CD1c-positive myeloid dendritic cell (primary cell): Measurements from ENCODE around the gene SERPINA6.
"Not testable (repeated sequence)": the region's sequence is repeated elsewhere in the genome, so short reads cannot be mapped to it uniquely, and the experiment has no call there.

Experiments used
- DNase-seq: peaks from one replicate; pipeline ENCODE4 v3.0.0-alpha.2; 2016; ENCODE audit errors: extremely low spot score

The SERPINA6 gene

DNA sequence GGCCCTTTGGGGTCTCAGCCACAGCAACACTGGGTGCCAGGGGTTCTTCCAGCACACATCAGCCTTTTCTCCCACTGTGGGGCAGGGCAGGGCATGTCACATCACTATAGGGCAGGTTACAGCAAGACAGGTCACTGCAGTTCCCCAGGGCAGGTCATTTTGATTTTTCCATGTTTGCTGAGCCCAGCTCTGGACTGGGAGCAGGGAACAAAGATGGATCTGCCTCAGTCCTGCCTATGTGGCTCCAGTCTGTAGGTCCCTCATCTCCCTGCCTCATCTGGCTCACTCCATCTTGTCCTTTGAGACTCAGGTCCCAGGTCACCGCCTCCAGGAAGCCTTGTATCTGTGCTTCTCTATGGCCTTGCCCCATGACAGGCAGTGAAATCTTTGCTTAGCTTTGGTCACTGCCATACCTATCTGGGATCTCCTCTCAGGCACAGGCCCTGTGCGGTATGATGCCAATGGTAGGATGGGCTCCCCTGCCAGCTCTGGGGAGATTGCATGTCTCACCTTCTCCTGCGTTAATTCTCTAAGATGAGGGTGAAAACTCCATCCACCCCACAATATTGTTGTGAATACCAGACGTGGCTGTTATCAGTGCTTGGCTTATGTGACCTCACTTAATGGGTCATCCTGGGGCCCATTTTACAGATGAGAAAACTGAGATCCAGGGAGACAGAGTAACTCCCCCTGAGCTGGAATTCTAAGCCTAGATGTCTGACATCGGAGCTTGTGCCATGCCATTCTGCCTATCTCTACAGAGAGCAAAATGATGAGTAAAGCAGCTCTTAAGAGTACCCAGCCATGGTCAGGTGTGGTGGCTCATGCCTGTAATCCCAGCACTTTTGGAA, 1.5 kb downstream of the SERPINA6 start:
- no peak for DNase-seq

DNA sequence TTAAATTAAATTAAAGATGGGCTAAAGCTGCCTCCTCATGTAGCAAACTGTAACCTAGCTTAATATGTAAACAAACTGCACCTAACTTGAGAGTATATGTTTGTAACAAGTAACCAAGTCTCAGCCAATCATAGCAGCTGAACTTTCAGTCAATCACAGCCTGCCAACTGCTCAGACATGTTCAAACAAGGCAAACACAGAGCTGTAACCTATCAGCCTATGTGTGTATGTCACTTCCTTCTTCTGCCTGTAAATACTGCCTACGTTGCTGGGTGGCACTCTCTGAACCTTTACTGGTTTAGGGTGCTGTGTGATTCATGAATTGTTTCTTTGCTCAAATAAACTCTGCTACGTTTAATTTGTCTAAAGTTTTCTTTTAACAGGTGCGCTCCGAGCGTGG, 2.9 kb downstream of the SERPINA6 start:
- no peak for DNase-seq

DNA sequence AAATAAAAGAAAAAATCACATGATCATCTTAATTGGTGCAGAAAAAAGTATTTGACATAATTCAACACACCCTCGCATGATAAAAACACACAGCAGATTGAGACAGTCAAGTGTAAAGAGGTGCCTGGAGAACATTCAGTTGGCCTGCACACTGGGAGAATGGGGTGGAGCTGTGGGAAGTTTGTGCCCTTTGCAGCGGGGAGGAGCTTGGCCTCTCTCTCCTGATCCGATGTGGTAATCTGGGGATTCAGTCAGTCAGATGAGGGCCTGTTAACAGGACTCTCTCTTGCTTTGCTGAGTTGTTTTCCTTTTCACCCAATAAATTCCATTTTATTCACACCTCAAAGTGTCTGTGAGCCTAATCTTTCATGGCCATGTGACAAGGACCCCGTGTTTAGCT, 5.9 kb downstream of the SERPINA6 start:
- DNase-seq, result no peak

DNA sequence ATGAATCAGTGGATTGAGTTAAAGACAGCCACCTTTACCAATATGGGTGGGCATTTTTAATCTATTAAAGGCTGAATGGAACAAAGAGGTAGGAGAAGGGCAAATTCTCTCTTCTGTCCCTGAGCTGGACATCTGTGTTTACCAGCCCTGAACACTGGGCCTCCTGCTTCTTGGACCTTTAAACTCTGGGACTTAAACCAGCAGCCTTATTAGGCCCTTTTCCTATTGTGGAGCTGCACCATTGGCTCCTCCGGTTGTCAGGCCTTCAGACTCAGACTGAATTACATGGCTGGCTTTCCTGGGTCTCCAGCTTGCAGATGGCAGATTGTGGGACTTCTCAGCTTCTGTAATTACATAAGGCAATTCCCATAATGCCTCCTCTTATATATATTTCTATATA, 6.4 kb downstream of the SERPINA6 start:
- no peak for DNase-seq

DNA sequence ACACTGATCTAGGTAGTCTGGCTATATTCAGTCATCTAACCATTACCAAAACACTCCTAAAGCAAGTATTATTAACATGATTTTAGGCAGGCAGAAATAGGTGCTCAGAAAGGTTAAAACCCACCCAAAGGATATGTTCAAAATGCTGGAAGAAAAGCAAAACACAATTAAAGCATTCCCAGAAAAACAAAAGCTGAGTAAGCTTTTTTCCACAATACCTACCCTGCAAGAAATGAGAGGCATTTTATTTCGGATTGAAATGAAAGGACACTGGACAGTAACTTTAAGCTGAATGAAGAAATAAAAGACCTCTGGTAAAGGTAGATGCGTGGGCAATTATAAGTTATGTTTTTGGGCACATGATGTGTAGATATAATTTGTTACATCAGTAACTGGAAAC, 8.2 kb downstream of the SERPINA6 start:
- DNase-seq, result no peak

DNA sequence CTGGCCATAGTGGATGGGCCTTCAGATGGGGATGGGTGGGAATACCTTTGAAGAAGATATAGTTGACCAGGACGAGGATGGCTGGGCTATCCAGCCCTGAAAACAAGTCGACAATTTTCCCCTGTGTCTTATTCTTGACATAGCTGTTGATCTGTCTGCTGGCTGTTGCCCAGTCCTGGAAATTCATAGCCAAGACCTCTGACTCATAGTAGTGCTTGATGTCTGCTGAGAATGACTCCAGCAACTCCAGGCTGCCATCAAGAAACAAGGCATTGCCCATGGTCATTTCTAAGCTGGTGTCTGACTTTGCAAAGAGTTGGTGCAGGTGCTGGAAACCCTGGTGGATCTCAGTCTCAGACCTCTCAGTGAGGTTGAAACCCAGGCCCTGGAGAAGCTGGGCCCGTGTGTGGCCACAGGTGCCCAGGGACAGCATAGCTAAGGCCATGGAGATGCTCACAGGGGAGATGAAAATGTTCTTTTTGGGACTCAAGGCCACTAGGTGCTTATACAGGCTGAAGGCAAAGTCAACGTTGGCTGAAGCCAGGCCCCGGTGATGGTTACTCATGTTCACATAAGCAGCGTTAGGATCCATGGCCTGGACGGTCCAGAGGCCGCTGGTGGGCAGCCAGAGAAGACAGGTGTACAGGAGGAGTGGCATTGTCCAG, 9.0 kb downstream of the SERPINA6 start:
- DNase-seq, result no peak

DNA sequence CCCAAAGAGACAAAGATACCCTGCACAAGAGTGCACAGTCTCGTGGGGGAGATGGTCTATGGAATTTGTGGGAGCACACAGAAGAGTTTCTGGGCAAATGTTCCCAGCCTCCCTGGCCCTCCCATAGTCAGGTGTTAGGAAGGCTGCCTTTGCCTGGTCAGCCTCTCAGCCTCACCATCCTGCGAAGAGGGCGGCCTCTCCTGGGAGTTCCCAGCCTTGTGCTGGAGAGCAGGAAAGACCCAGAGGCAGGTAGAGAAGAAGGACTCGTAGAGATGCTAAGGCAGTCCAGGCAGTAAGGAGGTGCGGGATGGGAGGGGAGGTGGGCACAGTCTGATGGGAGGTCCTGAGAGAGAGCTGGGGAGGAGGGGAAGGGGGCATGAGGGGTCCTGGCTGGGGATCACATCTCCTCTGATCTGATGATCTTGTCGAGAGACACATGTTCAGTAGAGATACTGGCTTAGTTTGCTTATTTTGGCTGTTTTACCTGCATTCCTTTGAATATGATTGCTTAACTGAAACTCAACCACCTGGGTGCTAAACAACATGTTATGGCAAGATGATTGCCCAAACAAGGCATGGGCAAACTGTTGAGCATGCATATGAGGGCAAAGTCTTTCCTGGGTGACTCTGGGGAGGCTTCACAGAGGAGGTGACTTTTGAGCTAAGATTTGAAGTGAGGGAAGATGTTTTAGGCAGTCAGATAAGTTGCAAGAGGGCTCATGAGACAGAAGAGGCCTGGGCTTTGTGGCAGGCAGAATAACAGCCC, 10.5 kb downstream of the SERPINA6 start:
- no peak for DNase-seq

DNA sequence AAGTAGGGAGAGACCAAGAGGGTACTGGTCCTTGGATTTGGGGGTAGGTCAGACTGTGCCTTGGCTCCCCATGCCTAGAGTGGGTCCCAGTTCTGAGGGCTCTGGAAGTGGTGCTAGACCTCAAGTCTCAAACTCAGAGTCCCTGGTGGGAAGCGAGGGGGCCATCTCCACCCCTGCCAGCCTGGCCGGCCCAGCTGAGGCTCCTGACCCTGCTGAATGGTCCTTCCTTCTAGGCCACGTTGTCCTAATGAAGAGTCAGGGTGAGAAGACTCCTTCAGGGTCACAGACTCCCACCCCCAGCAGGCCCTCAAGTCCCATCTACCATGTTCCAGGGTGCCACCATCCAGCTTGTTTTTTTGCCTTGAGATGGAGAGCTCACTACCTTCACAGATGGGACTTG, 12.9 kb downstream of the SERPINA6 start:
- DNase-seq, result no peak

DNA sequence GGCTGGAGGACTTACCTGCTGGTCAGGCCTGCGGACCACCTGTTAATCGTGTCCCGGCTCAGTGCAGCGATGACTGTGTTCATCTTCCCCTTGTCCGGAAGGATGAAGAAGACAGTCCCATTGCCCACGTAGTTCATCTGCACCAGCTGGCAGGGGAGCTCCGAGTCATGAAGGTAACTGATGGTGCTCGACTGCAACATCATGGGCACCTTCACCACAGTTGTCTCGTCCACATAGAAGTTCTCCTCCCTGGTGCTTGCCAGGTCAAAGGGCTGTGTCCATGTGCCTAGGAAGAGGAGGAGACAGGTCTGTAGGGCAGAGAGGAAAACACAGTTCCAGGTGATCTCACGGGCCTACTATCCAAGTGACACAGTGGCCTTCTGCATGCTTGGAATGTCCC, 13.4 kb downstream of the SERPINA6 start:
- DNase-seq, result no peak

DNA sequence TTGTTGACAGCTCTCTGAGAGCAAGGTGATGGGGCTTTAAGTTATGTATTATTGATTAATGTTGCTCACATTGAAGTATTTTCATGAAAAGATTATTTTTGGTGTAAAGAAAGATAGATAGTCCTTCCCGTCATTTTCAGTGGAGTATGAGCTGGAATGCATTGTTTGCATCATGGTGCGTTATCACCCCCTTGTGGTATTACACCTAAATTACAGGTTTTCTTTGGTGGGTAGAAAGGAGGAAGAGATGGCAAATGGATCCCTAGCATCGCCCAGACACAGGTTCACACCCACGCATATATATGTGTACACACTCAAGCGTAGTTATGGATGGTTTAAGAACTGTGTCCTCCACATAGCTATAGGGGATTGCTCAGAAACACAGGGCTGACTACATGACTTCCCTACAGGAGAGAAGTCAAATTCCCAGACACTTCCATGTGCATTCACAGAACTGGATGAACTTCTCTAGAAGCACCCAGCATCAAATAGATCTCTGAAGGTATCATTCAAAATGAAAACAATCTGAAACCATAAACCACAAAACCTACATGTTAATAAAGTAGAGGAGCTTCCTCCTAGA, 15.6 kb downstream of the SERPINA6 start:
- DNase-seq, result no peak

DNA sequence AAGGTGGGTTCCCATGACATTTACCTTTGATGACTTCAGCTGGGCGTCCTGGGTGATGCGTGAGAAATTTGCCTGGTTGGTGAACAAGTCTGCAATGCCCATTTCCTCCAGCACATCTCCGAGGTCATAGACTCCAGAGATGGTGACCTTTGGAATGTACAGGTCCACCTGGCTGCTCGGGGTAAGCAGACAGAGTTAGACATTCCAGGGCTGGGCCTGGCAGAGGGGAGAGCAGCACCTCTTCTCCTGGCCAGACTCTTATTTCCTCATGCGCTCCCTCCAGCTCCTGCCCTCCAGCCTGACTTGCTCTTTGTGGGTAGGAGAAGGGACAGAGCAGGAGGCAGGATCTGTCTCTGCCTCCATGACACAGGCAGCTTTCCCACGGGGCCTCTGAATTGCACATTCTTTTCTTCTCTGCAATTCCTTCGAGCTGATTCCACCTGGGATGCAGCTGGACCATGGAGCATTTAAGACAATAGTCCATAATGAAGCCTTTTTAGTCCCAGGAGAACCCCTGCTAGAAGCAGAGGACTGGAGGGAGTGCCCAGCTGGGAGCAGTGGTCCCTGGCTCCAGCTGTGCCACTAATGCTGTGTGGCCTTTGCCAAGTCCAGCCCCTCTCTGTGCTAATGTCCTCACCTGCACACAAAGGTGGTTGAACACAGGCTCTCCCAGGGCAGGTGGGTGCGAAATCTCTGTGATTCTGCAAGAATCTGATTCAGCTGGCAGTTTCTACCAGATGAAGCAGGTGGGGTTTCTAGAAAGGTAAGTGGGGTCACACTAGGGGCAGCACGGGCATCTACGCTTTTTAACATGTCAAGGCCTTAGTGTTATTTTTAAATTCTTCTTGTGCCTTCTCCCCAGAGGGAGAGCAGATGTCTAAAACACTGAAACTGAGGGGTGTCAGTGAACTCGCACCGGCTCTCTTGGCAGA, 16.8 kb downstream of the SERPINA6 start:
- no peak for DNase-seq

DNA sequence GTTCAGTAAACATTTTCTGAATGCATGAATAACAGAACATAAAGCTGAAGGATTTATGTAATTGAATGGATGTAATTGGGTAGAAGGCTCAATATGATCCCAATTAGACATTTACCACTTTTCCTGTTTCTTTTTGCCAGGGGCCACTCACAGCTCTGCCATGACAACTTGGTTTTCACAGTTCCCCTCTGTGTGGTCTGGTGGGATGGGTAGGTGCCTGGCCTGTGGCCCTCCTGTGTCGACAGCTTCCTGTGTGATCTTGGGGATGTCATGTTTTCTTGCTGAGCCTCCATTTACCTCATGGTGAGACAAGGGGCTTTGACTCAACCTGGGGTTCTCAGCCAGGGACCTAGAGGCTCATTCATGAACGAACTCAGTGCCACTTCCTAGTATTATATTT, 17.5 kb downstream of the SERPINA6 start:
- DNase-seq, result no peak

DNA sequence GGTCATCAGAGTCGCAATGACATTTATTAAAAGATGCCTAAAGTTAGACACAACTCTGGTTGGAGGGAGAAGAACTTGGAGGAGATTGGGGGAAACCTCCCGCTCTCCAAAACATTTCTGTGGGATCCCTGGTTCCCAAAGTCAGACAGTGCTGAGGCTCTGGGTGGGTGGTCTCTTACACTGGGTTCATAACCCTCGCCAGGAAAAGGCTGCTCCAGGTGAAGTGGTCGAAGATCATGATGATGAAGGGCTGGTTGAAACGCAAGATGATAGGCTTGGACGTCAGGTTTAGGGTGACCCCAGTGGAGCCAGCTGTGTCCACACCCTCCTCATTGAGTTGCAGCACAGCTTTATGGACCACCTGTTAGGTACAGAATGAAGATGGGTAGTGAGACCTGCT, 18.9 kb downstream of the SERPINA6 start:
- DNase-seq, result no peak

DNA sequence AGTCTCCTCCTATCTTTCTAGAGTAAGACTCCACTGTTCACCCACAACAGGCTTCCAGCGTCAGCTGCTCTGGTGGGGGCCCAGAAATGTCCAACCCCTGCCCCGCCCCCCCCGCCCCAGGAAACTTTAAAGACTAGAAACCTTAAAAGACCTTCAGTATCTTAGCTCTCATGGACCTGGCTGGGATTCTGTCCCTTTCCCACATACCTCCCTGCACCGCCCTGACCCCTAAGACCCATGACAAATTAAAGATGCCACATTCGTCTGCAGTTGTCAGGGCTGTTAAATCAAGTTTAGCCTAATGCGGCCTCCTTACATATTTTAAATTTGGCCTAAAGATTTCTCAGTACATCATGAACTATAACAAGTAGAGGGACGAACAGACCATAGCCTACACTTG, 20.0 kb downstream of the SERPINA6 start:
- no peak for DNase-seq

DNA sequence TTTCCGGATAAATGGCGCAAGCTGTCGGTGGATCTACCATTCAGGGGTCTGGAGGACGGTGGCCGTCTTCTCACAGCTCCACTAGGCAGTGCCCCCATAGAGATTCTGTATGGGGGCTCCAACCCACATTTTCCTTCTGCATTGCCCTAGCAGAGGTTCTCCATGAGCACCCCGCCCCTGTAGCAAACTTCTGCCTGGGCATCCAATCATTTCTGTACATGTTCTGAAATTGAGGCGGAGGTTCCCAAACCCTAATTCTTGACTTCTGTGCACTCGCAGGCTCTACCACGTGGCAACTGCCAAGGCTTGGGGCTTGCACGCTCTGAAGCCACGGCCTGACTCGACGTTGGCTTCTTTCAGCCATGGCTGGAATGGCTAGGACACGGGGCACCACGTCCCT, 25.0 kb downstream of the SERPINA6 start:
- DNase-seq, result no peak

DNA sequence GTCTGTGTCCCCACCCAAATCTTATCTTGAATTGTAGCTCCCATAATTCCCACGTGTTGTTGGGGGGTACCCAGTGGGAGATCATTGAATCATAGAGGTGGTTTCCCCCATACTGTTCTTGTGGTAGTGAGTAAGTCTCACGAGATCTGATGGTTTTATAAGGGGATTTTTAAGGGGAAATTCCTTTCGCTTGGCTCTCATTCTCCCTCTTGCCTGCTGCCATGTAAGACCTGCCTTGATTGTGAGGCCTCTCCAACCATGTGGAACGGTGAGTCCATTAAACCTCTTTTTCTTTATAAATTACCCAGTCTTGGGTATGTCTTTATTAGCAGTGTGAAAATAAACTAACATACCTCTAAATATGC, 27.0 kb downstream of the SERPINA6 start:
- not testable (repeated sequence) for DNase-seq

DNA sequence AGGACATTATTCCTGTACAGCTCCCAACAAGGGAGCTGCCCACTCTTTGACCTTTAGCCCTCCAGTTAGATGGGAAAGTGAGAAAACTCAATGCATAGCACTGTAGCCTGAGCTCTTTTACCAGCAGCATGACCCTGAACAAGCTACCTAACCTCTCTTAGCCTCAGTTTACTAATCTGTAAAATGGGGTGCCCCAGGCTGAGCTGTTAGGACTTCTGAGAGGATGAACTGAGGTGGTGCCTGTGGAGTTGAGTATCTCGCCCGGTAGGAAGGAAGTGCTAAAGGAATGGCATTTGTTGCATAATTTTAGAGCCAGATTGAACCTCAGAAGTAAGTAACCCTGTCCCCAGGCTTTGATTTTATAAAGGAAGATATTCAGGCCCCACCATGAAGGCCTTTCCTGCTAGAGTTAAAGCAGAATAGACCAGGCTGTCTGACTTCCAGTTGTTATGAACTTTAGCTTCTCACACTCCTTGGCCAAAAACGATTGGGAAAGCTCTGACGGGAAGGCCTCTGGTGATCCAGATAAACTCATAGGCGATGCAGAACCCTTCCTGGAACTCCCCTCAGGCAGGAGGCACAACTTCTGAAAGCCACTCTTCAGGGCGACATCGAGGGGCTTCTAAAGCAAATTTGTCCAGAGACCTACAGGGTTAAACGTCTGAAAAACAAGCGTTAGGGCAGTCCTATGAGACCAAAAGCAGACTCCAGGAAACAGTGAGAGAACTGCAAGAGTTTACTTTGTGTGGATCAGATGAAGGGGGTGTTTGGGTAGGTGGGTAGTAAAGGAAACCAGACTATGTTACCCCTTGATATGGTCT, 27.6 kb downstream of the SERPINA6 start:
- DNase-seq, result no peak

DNA sequence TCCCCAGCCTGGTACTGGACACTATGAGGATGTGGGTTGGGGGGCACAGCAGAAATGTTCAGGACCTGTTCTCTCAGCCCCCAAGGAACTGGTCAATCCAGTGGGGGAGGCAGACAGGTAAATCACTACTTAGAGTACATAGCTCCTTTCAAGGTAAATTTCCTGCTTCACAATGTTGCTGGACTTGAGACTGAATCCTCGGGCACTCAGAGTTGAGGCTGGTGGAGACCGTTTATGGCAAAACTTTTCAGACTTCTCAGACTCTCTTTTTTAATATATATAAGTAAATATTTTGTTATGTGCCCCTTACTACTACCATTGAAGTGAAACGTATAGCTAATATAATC, 29.6 kb downstream of the SERPINA6 start:
- no peak for DNase-seq

DNA sequence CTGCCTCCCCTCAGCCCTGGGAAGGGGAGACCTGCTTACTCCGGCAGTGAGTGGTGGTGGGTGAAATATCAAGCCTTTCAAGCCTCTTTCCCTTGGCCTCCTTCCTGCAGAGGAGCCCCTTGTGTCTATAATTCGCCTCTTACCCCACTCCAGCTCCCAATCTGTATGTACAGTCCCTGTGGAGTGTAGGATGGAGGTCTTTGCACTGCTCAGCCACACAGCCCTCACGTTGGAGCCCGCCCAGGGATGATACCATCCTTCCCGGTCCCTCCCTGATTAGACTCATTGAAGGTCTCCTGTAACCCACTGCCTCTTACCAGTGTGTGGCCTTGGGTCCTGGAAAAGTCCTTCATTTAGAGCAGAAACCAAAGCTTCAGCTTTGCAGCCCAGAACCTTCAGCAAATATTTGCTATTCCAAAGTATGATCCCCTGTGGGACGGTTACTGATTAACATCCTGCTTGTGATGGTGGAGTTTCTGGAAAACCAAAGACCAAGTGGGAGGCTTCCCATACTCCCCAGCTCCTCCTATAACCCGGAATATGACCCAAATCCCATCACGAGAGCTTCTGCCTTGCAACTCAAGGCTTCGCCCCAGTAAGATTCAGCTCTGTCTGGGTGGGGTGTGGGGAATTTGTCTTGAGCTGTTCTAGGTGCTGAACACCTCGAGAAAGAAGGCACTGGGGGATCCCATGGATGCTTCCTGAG, 30.1 kb downstream of the SERPINA6 start, which contains the start of gene SERPINA10:
Gene SERPINA10, minus strand, starts transcription at position 397 of the 706 bp plus-strand sequence. CDS start 2,675 bp downstream, outside the sequence.
- DNase-seq, result no peak

DNA sequence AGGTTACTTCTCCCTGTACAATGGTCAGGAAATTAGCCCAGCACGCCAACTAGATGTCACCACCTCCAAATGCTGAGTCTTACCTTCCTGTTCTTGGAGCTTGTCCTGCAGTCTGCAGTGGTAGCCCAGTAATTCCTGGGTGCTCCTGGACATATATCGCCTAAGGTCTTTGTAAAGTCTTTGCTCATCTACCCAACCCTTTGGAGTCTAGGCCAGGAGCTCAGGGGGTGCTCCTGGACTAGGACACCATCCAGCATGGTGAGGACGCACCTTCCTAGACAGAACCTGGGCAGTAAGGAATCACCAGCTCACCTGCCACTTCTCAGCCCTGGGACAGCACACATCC, 30.6 kb downstream of the SERPINA6 start:
- no peak for DNase-seq
